ENCODE measurements around the gene RPS28. TPM values are rescaled to one million over a fixed set of nuclear protein-coding genes. Genes with fewer than 3 reads are reported as not detected.
"Not testable (repeated sequence)": the region's sequence is repeated elsewhere in the genome, so short reads cannot be mapped to it uniquely, and the experiment has no call there.

The RPS28 gene
- total and polyA plus RNA-seq, 12 donors: 883 to 1,375 (median 1,088) TPM

DNA sequence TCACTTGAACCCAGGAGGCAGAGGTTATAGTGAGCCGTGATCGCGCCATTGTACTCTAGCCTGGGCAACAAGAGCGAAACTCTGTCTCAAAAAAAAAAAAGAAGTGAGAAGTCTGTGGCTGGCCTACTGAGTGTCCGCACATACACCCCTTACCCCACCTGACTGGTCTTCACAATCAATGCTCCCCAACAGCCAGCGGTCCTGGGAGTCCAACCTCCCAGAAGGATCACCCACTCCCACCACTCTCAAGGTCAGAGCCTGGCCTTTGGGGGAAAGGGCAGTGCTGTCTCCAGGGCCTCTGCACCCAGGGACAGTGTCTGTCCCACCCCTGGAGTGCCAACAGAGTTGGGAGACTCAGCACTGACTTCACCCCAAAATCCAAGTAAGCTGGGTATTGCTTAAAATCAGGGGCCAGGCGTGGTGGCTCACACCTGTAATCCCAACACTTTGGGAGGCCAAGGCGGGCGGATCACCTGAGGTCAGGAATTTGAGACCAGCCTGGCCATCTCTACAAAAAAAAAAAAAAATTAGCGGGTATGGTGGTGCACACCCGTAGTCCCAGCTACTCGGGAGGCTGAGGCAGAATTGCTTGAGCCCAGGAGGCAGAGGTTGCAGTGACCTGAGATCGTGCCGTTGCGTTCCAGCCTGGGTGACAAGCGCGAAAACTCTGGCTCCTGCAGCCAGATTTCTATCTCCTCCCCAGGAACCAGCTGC is 10.8 kb upstream of the RPS28 start:
- WGBS, 2 donors: 87 to 93% methylated on average over 17 of the region's 17 CpGs
- TF ChIP-seq CTCF (IDR thresholded peaks at IDR 0.05): no peak
- H3K27ac ChIP-seq: peak overlapping the region in 4 of 10 donors; percentile 33 to 83 (median 64)
- DNase-seq (peak in 1 of 2 donors; percentile 2), ATAC-seq (no peak)
- H3K4me1 ChIP-seq: peaks cover 9 to 56% (median 44%) of the 10 kb centered on the region in 9 donors
- no peak overlapping the region for H3K4me3 ChIP-seq
- intact Hi-C loops (cut with DNase I): loop anchor here in 1 of 10 donors (10.0 kb wide), 1 partner anchor 46 kb away; no protein-coding TSS in a partner anchor
- H3K27me3 ChIP-seq: peaks cover 0 to 5% (median 0%) of the 10 kb centered on the region in 7 donors
- H3K36me3 ChIP-seq: peaks cover 0 to 64% (median 31%) of the 10 kb centered on the region in 9 donors
- H3K9me3 ChIP-seq: no peaks in the 10 kb centered on the region

DNA sequence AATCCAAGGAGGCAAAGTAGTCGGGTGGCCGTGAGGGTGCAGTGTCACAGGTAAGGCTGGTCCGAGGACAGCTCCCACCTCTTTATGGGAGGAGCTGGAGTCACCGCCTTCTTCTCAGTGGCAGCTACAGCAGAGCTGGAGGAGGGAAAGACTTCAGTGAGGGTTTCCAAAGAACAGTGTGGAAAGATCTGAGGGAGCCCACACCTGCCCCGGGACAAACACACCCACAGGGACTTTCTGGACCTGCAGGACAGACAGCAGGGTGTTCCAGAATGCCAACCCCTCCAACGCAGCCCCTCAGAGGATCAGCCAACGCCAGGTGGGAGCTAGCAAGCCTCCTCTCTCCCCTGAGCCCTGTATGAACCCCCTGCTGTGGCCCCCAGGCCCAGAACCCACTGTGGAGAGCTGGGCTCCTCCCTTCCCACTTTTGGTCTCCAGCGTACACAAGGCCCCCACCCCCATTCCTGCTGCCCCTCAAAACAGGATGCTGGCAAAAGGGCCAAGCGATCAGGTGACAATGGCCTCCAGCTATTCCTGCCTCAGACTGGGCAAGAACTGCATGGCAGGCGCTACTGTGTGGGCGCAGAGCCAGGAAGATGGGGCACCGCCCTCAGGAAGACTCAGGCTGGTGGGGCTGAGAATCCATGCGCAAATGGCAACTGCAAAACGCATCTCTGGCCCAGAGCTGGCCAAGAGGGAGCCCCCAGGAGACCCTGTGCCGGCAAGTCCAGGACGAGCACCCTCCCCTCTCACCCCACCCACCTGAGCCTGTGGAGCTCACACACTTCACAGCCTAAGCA is 9.6 kb upstream of the RPS28 start:
- DNase-seq (peak; percentile 2 to 71), ATAC-seq (peak in 3 of 8 donors; percentile 27 to 48 (median 33))
- no peak overlapping the region for H3K4me3 ChIP-seq
- H3K4me1 ChIP-seq: peaks cover 9 to 55% (median 37%) of the 10 kb centered on the region in 9 donors
- H3K27me3 ChIP-seq: peaks cover 0 to 5% (median 0%) of the 10 kb centered on the region in 7 donors
- intact Hi-C loops (cut with DNase I): loop anchor here in 1 of 10 donors (10.0 kb wide), 1 partner anchor 47 kb away; no protein-coding TSS in a partner anchor
- H3K27ac ChIP-seq: peak overlapping the region in 8 of 10 donors; percentile 31 to 83 (median 56)
- peaks cover 0 to 76% (median 42%) of the 10 kb centered on the region in 9 donors for H3K36me3 ChIP-seq
- 54 to 57% methylated on average over 16 of the region's 16 CpGs for WGBS, 2 donors
- TF ChIP-seq CTCF (IDR thresholded peaks at IDR 0.05): no peak
- H3K9me3 ChIP-seq: no peaks in the 10 kb centered on the region

DNA sequence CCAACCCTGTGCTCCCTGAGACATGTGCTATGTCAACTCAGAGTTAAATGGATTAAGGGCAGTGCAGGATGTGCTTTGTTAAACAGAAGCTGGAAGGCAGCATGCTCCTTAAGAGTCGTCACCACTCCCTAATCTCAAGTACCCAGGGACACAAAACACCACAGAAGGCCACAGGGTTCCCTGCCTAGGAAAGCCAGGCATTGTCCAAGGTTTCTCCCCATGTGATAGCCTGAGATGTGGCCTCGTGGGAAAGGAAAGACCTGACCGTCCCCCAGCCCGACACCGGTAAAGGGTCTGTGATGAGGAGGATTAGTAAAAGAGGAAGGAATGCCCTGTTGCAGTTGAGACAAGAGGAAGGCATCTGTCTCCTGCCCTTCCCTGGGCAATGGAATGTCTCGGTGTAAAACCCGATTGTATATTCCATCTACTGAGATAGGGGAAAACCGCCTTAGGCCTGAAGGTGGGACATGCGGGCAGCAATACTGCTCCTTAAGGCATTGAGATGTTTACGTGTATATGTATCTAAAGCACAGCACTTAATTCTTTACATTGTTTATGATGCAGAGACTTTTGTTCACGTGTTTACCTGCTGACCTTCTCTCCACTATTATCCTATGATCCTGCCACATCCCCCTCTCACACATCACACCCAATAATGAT is 6.2 kb upstream of the RPS28 start:
- H3K4me1 ChIP-seq: peaks cover 8 to 39% (median 22%) of the 10 kb centered on the region in 9 donors
- 75 to 78% methylated on average over 11 of the region's 11 CpGs for WGBS, 2 donors
- H3K27ac ChIP-seq, H3K27me3 ChIP-seq, DNase-seq, H3K4me3 ChIP-seq, ATAC-seq, H3K9me3 ChIP-seq: not testable (repeated sequence)
- intact Hi-C loops (cut with DNase I): loop anchor here in 1 of 10 donors (10.0 kb wide), 1 partner anchor 50 kb away; no protein-coding TSS in a partner anchor
- H3K36me3 ChIP-seq: peaks cover 0 to 73% (median 40%) of the 10 kb centered on the region in 9 donors

DNA sequence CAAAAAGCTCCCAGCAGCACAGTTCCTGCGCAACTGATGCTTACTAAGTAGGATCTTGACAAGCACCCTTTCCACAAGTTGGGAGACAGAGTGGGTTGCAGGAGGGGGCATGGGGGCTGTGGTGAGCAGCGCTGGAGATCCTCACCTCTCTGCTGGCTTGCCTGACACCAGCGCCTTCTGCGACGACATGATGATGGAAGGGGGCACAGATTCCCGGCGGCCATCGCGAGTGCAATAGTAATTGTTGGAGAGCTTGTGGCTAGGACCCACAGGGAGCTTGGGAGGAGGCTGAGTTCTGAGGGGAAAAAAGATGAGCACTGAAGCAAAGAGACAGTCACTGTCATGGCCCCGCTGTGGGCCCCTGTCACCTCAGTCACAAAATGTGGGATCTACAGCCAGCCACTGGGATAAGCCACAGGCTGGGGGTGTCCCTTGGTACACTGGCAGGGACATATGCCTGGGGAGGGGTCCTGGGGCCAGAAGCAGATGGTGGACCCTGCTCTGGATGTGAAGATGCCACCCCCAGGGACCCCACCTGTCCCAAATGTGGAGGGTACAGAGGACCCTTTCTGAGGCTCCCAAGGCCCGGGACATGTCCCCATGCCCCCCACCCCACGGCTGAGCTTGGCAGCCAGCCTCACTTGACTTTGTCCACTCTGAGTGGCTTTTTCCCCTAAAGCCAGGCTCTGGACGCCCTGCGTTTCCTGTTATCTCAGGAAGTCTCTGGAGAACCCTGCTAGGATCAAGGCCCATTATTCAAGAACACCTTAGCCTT is 4.8 kb upstream of the RPS28 start:
- Histone ChIP-seq H3K27me3 (no peaks in the 10 kb centered on the region), H3K4me1 (peaks cover 10 to 39% (median 26%) of the 10 kb centered on the region in 9 donors), H3K36me3 (peaks cover 0 to 59% (median 31%) of the 10 kb centered on the region in 9 donors), H3K27ac (peak overlapping the region in 4 of 10 donors; percentile 3 to 43 (median 23)), H3K9me3 (no peaks in the 10 kb centered on the region), H3K4me3 (no peak overlapping the region)
- DNase-seq (no peak), ATAC-seq (no peak)
- intact Hi-C loops (cut with DNase I): loop anchor here in 1 of 10 donors (10.0 kb wide), 1 partner anchor 52 kb away; no protein-coding TSS in a partner anchor
- WGBS, 2 donors: 75 to 79% methylated on average over 14 of the region's 14 CpGs
- TF ChIP-seq CTCF (IDR thresholded peaks at IDR 0.05): no peak

DNA sequence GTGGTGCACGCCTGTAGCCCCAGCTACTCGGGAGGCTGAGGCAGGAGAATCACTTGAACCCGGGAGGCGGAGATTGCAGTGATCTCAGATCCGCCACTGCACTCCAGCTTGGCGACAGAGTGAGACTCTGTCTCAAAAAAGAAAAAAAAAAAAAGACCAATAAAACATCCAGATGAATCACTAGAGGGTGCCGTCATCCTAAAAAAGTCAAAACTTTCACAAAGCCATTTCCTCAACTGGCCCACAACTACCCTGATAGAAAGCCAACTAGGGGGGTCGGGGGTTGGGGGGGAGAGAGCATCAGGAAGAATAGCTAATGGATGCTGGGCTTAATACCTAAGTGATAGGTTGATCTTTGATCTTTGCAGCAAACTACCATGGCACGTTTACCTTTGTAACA is 2.5 kb upstream of the RPS28 start:
- not testable (repeated sequence) for ATAC-seq, H3K27ac ChIP-seq, H3K27me3 ChIP-seq, H3K9me3 ChIP-seq, H3K4me3 ChIP-seq, DNase-seq
- intact Hi-C loops (cut with DNase I): loop anchor here in 1 of 10 donors (10.0 kb wide), 1 partner anchor 54 kb away; no protein-coding TSS in a partner anchor
- peaks cover 0 to 52% (median 40%) of the 10 kb centered on the region in 9 donors for H3K36me3 ChIP-seq
- H3K4me1 ChIP-seq: peaks cover 17 to 46% (median 33%) of the 10 kb centered on the region in 9 donors
- WGBS, 2 donors: 78 to 82% methylated on average over 9 of the region's 9 CpGs

Data from heart right ventricle (tissue), 16 donors.